ENCODE measurements around the gene GLI2. TPM values are rescaled to one million over a fixed set of nuclear protein-coding genes. Genes with fewer than 3 reads are reported as not detected.

The GLI2 gene
- total RNA-seq, 6 donors from 2014 or later: 0.61 to 8.8 (median 3.3) TPM

GRCh38 chr2:120770641-120771040 lies 35.0 kb downstream of the GLI2 start:
- Histone ChIP-seq H3K27ac (no peak overlapping the region), H3K27me3 (no peaks in the 10 kb centered on the region), H3K4me3 (no peak overlapping the region), H3K4me1 (peaks cover under 1 to 7% (median 6%) of the 10 kb centered on the region in 4 donors), H3K36me3 (no peaks in the 10 kb centered on the region), H3K9me3 (no peaks in the 10 kb centered on the region)
- TF ChIP-seq CTCF (IDR thresholded peaks at IDR 0.05): no peak
- TF ChIP-seq EP300 (IDR thresholded peaks at IDR 0.05): no peak
- no peak for TF ChIP-seq POLR2AphosphoS5 (IDR thresholded peaks at IDR 0.05)
- no peak for TF ChIP-seq POLR2A (IDR thresholded peaks at IDR 0.05)
- ATAC-seq (ENCODE audit: low FRiP score in 2 of 2) (no peak), DNase-seq (no peak)
- 91 to 93% methylated on average over 4 to 6 of the region's 6 CpGs for WGBS, 2 donors

GRCh38 chr2:120771111-120771780 lies 35.6 kb downstream of the GLI2 start:
- no peak overlapping the region for H3K4me3 ChIP-seq
- H3K36me3 ChIP-seq: no peaks in the 10 kb centered on the region
- H3K27me3 ChIP-seq: no peaks in the 10 kb centered on the region
- no peak for TF ChIP-seq POLR2AphosphoS5 (IDR thresholded peaks at IDR 0.05)
- TF ChIP-seq CTCF (IDR thresholded peaks at IDR 0.05): no peak
- TF ChIP-seq EP300 (IDR thresholded peaks at IDR 0.05): no peak
- no peak for TF ChIP-seq POLR2A (IDR thresholded peaks at IDR 0.05)
- ATAC-seq (ENCODE audit: low FRiP score in 2 of 2) (peak; percentile 4 to 91), DNase-seq (no peak)
- WGBS, 2 donors: 52 to 71% methylated on average over 10 to 14 of the region's 14 CpGs
- H3K9me3 ChIP-seq: no peaks in the 10 kb centered on the region
- peaks cover 0 to 3% (median 2%) of the 10 kb centered on the region in 4 donors for H3K4me1 ChIP-seq
- peak overlapping the region in 1 of 4 donors; percentile 43 for H3K27ac ChIP-seq

GRCh38 chr2:120771781-120772208 lies 36.1 kb downstream of the GLI2 start:
- H3K4me3 ChIP-seq: no peak overlapping the region
- H3K27me3 ChIP-seq: no peaks in the 10 kb centered on the region
- H3K9me3 ChIP-seq: no peaks in the 10 kb centered on the region
- WGBS, 2 donors: 61 to 73% methylated on average over 5 of the region's 5 CpGs
- ATAC-seq (ENCODE audit: low FRiP score in 2 of 2): no peak
- H3K4me1 ChIP-seq: no peaks in the 10 kb centered on the region
- TF ChIP-seq CTCF (IDR thresholded peaks at IDR 0.05): no peak
- no peak for TF ChIP-seq POLR2A (IDR thresholded peaks at IDR 0.05)
- no peak for TF ChIP-seq POLR2AphosphoS5 (IDR thresholded peaks at IDR 0.05)
- TF ChIP-seq EP300 (IDR thresholded peaks at IDR 0.05): no peak
- DNase-seq: no peak
- H3K36me3 ChIP-seq: no peaks in the 10 kb centered on the region
- H3K27ac ChIP-seq: peak overlapping the region in 1 of 4 donors; percentile 43

- no peaks in the 10 kb centered on the region for H3K36me3 ChIP-seq
- TF ChIP-seq POLR2A (IDR thresholded peaks at IDR 0.05) (no peak), CTCF (IDR thresholded peaks at IDR 0.05) (no peak), EP300 (IDR thresholded peaks at IDR 0.05) (no peak), POLR2AphosphoS5 (IDR thresholded peaks at IDR 0.05) (no peak)
- H3K4me1 ChIP-seq: no peaks in the 10 kb centered on the region
- WGBS, 2 donors: 86 to 100% methylated on average over 3 to 5 of the region's 5 CpGs
- DNase-seq (no peak), ATAC-seq (ENCODE audit: low FRiP score in 2 of 2) (no peak)
- no peak overlapping the region for H3K4me3 ChIP-seq
- no peaks in the 10 kb centered on the region for H3K27me3 ChIP-seq
- no peak overlapping the region for H3K27ac ChIP-seq
- H3K9me3 ChIP-seq: no peaks in the 10 kb centered on the region
These were observed 36.6 kb downstream of the GLI2 start for GRCh38 chr2:120772261-120772660.

All from upper lobe of left lung (tissue), 6 donors.